Kidney epithelial cell (primary cell): ENCODE data around the gene C14orf132. TPM values are rescaled to one million over a fixed set of nuclear protein-coding genes. Genes with fewer than 3 reads are reported as not detected.
"Not testable (repeated sequence)": the region's sequence is repeated elsewhere in the genome, so short reads cannot be mapped to it uniquely, and the experiment has no call there.

Source experiments
- DNase-seq: peaks from one replicate; pipeline ENCODE4 v3.0.0-alpha.2; 2010; ENCODE audit warnings: low read depth
- H3K27me3 ChIP-seq: 2 replicates; pipeline ENCODE4 v1.6.0; 2011; ENCODE audit warnings: low read length; ENCODE audit not compliant: control insufficient read depth, insufficient read depth
- H3K36me3 ChIP-seq: 2 replicates; pipeline ENCODE4 v1.5.1; 2011; ENCODE audit warnings: low read length; ENCODE audit not compliant: control insufficient read depth, insufficient read depth
- H3K4me3 ChIP-seq: 2 replicates; pipeline ENCODE4 v1.5.1; 2011; ENCODE audit warnings: low read depth, mild to moderate bottlenecking, control low read depth, low read length
- total RNA-seq: library from RNA; depleted of rRNA; stranded (reverse); fragments of >200 nt; gene quantifications from 2 replicates; pipeline ENCODE4 v1.2.3, GENCODE V29; 2015
- TF ChIP-seq, protein P1 (sequence below): IDR thresholded peaks from 2 replicates; pipeline ENCODE4 v1.5.1; 2011; ENCODE audit warnings: mild to moderate bottlenecking, moderate library complexity, low read length, control low read depth, inconsistent platforms; ENCODE audit not compliant: insufficient read depth, poor library complexity, severe bottlenecking

The C14orf132 gene
- total RNA-seq, 1 donor from 2014 or later = 8.4 TPM

DNA sequence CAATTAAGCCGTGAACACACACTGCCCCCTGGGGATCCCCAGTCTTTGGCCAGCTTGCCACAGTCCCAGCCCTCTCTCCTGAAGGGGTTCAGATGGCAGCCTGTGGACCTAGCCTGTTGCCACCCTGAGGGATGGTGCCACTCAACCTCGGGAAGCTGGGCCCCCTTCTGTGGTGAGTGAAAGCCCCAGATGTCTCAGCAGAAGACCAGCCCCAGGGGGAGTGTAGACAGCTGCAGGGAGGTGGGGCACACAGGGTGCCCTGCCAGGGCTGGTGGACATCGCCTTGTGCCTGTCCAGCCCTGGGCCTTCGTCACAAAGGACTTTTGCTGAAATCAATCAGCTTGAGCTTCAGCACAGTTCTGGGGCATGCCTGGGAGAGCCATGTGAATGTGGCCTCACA is 32.4 kb downstream of the C14orf132 start:
- no peak for DNase-seq
- TF ChIP-seq, protein P1, sequence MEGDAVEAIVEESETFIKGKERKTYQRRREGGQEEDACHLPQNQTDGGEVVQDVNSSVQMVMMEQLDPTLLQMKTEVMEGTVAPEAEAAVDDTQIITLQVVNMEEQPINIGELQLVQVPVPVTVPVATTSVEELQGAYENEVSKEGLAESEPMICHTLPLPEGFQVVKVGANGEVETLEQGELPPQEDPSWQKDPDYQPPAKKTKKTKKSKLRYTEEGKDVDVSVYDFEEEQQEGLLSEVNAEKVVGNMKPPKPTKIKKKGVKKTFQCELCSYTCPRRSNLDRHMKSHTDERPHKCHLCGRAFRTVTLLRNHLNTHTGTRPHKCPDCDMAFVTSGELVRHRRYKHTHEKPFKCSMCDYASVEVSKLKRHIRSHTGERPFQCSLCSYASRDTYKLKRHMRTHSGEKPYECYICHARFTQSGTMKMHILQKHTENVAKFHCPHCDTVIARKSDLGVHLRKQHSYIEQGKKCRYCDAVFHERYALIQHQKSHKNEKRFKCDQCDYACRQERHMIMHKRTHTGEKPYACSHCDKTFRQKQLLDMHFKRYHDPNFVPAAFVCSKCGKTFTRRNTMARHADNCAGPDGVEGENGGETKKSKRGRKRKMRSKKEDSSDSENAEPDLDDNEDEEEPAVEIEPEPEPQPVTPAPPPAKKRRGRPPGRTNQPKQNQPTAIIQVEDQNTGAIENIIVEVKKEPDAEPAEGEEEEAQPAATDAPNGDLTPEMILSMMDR = no peak
- no peak overlapping the region for H3K4me3 ChIP-seq

GRCh38 chr14:96072076-96072475 is 32.9 kb downstream of the C14orf132 start:
- Histone ChIP-seq H3K4me3 (no peak overlapping the region), H3K36me3 (no peaks in the 10 kb centered on the region), H3K27me3 (no peaks in the 10 kb centered on the region)
- TF ChIP-seq, protein P1 = no peak
- DNase-seq = no peak

More for the DNA sequence above, 32.4 kb downstream of the C14orf132 start:
- H3K27me3 ChIP-seq = no peaks in the 10 kb centered on the region
- H3K36me3 ChIP-seq = no peaks in the 10 kb centered on the region

- TF ChIP-seq, protein P1 = no peak
- no peaks in the 10 kb centered on the region for H3K27me3 ChIP-seq
- no peaks in the 10 kb centered on the region for H3K36me3 ChIP-seq
- no peak overlapping the region for H3K4me3 ChIP-seq
- no peak for DNase-seq
Measured at GRCh38 chr14:96072746-96073145, 33.6 kb downstream of the C14orf132 start.

- H3K4me3 ChIP-seq, H3K36me3 ChIP-seq, H3K27me3 ChIP-seq, DNase-seq: not testable (repeated sequence)
Measured at GRCh38 chr14:96073260-96074039, 34.3 kb downstream of the C14orf132 start.

DNA sequence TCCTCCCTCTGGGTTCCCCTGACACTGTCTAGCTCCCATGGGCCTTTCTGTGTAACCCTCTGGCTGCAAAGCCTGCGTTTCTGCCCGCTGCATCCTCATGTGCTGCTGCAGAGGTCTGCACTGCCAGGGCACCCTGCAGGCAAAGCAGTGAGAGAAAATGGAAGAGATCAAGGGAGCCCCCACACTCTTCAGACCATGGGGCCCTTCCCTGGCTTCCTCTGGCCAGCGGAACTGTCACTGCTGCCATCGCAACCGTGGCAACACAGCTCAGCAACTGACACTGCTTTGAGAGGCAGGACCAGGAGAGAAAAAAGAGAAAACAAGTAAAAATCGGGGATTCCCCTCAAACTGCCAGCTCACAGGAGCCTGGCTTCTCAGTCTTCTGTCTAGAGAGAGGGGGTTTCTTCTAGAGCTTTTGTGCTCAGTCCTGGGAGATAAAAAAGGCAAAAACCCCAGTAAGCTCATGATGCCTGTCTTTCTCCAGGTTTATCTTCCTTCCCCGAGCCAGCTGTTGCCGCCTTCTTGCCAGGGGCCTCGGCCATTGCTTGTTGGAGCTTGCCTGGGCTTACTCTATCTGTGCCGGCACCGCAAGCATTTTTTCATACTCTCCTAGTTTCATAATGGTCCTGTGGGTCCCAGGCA is 38.9 kb downstream of the C14orf132 start:
- TF ChIP-seq, protein P1 = no peak
- no peak for DNase-seq
- Histone ChIP-seq H3K27me3 (no peaks in the 10 kb centered on the region), H3K36me3 (no peaks in the 10 kb centered on the region), H3K4me3 (no peak overlapping the region)

DNA sequence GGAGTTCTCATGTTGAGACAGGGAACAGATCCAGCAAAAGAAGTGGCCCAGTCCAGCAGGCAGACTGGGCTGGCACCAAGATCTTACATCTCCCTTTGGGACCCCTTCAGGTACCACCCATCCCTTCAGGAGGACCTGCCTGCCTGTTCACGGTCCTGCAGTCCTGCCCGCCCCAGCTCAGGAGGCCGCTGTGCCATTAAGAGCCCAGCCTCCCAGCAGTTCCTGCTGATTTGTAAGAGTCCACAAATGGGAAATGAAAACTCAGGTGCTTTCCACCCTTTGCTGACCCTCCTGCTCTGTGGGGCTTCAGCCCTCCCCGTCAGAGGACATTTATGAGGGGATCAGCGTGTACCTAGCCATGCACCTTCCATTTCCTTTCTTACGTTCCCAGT is 39.5 kb downstream of the C14orf132 start:
- Histone ChIP-seq H3K36me3 (no peaks in the 10 kb centered on the region), H3K27me3 (no peaks in the 10 kb centered on the region), H3K4me3 (no peak overlapping the region)
- TF ChIP-seq, protein P1 = no peak
- no peak for DNase-seq
